Measurements from ENCODE around the gene NAP1L3.

- TF ChIP-seq, protein P1, sequence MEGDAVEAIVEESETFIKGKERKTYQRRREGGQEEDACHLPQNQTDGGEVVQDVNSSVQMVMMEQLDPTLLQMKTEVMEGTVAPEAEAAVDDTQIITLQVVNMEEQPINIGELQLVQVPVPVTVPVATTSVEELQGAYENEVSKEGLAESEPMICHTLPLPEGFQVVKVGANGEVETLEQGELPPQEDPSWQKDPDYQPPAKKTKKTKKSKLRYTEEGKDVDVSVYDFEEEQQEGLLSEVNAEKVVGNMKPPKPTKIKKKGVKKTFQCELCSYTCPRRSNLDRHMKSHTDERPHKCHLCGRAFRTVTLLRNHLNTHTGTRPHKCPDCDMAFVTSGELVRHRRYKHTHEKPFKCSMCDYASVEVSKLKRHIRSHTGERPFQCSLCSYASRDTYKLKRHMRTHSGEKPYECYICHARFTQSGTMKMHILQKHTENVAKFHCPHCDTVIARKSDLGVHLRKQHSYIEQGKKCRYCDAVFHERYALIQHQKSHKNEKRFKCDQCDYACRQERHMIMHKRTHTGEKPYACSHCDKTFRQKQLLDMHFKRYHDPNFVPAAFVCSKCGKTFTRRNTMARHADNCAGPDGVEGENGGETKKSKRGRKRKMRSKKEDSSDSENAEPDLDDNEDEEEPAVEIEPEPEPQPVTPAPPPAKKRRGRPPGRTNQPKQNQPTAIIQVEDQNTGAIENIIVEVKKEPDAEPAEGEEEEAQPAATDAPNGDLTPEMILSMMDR (IDR thresholded peaks at IDR 0.05) = no peak
- no peak for TF ChIP-seq POLR2A (IDR thresholded peaks at IDR 0.05)
Observed at GRCh38 chrX:93649381-93649780, 24.0 kb downstream of the NAP1L3 start.
